HG03108 (cell line): ENCODE results near the gene MLC1.

ENCODE experiments used
- ATAC-seq: cut with Tn5 transposase; IDR thresholded peaks from one replicate; pipeline ENCODE4 v1.9.1; 2021; ENCODE audit warnings: moderate library complexity; ENCODE audit not compliant: unreplicated experiment

Gene MLC1

GRCh38 chr22:50039669-50040443 is 45.4 kb downstream of the MLC1 start:
- no peak for ATAC-seq

DNA sequence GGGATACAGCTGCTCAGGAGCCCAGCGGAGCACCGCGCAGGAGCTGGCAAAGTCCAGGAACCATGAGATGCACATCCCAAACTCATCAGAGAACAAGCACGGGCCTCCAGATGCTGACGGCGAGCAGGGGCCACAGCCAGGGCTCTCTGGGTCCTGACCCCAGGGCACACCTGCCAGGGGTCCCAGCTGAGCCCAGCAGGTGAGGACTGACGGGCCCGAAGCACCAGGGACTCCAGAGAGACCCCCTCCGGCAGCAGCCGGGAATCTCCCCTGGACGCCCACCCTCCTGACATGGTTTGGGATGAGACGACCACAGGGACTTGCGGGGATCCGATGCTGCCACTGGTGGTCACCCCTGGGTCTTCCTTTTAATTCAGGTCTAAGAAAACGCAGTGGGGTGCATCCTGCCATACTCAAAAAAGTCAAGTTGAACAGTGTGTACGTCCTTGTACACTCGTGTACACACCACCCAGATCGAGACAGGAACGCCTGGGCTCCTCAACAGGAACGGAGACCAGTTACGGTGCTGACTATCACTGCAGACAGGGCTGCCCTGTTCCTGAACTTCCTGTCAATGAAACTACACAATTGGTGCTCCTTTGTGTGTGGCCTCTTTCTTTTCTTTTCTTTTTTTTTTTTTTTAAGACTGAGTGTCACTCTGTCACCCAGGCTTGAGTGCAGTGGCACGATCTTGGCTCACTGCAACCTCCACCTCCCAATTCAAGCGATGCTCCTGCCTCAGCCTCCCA is 49.1 kb downstream of the MLC1 start:
- no peak for ATAC-seq

- ATAC-seq, result no peak
Measured at GRCh38 chr22:50035131-50035881, 49.9 kb downstream of the MLC1 start.

DNA sequence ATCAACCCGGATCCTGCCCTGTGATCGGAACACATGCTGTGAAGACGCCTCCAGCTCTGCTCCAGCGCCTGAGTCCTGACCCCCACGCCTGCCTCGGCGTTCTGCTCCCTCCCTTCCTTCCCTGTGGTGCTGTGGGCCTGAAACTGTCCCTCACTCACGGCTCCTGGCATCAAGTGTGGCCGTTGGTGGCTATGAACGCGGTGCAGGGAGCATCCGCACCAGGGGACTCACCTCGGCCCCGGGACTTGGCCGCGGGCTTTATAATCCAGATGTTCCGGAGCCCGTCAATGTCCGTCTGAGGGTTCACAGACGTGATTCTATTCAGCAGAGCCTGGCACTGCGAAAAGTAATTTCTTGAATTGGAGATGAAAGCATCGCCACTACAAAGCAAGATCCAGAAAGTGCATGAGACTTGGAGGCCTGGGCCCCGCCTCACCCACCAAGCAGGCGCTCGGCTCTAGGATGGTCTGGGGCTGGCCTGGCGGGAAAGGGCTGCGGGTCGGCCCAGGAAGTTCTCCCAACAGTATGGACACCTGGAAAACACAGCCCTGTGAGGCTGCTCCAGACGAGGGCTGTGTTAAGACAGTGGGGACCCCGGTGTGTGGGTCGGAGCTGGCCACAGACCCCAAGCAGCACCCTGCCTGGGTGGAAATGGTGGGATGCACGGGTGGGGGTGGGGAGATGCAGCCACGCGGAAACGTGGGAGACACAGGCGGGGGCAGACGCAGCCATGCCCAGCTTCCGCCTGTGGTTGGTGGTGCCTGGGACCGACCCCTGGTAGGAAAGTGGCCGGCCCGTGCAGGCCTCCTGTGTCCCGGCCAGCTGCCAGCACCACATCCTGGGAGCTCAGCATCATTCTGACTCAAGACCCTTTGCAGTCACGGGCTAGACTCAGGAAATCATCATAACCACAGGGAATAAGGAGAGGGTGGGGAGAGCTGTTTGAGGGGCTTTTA is 50.8 kb downstream of the MLC1 start:
- ATAC-seq, result no peak

GRCh38 chr22:50032941-50033601 is 52.2 kb downstream of the MLC1 start:
- ATAC-seq, result no peak

GRCh38 chr22:50032109-50032871 is 52.9 kb downstream of the MLC1 start:
- ATAC-seq, result no peak

- no peak for ATAC-seq
Measured at GRCh38 chr22:50031189-50032091, 53.8 kb downstream of the MLC1 start.

- ATAC-seq, result no peak
Measured at GRCh38 chr22:50030297-50031188, 54.7 kb downstream of the MLC1 start.

- no peak for ATAC-seq
Measured at GRCh38 chr22:50027639-50028537, 57.3 kb downstream of the MLC1 start.

- no peak for ATAC-seq
Measured at GRCh38 chr22:50025993-50026392, 59.2 kb downstream of the MLC1 start.

DNA sequence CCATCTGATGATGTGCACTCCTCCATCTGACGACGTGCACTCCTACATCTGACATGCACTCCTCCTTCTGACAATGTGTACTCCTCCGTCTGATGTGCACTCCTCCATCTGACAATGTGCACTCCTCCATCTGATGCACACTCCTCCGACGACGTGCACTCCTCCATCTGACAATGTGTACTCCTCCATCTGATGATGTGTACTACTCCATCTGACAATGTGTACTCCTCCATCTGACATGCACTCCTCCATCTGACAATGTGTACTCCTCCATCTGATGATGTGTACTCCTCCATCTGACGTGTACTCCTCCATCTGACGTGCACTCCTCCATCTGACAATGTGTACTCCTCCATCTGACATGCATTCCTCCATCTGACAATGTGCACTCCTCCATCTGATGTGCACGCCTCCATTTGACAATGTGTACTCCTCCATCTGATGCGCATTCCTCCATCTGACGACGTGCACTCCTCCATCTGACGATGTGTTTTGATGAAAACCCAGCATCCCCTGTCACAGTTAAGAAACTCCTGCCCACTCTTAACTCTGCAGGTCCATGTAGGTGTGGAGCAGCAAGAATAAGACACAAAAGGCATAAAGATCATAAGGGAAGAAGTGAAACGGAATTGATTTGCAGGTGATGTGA is 62.9 kb downstream of the MLC1 start:
- no peak for ATAC-seq

GRCh38 chr22:50020606-50021005 is 64.6 kb downstream of the MLC1 start:
- ATAC-seq, result no peak

DNA sequence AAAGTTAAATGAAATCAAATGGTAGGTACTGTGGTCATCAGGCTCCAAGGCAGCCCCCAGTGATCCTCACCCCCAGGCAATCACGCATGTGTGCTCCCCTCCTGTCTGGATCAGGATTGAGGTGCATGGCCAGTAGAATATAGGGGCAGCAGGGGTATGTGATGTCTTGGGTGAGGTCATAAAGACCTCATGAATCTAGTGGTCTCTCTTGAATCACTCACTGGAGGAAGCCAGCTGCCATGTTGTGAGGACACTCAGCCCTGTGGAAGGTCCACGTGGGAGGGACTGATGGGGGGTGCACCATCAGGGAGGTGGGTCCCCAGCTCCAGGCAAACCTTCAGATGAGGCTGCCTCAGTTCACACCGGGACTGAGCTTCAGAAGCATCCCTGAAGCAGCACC is 65.9 kb downstream of the MLC1 start:
- no peak for ATAC-seq

DNA sequence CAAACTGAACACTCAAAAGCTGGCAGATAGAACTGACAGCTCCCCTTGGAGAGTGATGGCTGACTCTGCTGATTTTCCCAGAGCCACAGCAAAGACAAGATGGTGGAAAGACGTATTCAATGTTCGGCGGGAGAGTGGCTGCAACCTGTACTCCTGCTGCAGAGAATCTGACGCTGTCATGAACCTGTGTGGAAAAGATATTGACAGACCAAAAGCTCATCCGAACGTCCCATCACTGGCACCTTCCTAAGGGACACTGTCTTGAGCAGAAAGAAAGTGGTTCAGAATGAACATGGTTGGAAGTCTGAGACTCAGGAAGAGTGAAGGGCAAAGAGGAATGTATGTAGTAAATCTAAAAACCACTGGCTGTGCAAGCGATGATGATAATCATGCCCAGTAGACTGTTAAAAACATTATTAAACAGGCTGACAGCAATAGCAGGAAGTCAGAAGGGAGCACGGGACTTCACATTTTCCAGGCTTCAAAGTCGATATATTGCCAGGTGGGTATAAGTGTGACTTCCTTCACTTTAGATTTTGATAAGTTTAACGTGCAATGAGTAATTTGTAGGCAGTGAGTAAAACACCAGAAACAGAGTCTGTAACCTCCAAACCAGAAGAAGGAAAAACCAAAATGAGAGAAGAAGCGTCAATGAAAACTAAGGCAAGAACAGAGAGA is 66.5 kb downstream of the MLC1 start:
- ATAC-seq, result no peak

DNA sequence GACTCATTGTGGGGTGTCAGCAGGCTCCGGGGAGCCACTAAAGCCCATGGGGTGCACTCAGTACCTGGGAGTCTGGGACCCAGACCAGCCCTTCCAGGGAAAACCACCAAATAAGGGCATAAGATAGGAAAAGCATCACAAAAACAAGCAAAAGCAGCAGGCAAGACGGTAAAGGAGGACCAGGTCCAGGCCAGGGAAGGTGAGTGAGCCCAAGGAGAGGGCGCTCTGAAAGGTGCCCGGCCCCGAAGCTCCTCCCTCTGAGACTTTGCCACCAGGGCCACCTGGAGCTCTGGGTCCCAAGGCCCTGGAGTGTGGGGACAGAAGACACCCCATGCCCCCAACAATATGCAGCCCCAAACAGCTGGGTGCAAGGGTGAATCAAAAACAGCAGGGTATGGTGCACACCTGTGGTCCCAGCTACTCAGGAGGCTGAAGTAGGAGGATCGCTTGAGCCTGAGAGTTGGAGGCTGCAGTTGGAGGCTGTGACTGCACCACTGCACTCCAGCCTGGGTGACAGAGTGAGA is 67.5 kb downstream of the MLC1 start:
- no peak for ATAC-seq
